Activated naive CD8-positive, alpha-beta T cell treated with anti-CD3 and anti-CD28 coated beads, Interleukin-2, amount 50 U/mL, for 16 hours (primary cell): Measurements from ENCODE around the gene ABCF3.

Source experiments
- DNase-seq: peaks from one replicate; pipeline ENCODE4 v3.0.0-alpha.2; 2020; ENCODE audit warnings: low read depth, low spot score

The ABCF3 gene

DNA sequence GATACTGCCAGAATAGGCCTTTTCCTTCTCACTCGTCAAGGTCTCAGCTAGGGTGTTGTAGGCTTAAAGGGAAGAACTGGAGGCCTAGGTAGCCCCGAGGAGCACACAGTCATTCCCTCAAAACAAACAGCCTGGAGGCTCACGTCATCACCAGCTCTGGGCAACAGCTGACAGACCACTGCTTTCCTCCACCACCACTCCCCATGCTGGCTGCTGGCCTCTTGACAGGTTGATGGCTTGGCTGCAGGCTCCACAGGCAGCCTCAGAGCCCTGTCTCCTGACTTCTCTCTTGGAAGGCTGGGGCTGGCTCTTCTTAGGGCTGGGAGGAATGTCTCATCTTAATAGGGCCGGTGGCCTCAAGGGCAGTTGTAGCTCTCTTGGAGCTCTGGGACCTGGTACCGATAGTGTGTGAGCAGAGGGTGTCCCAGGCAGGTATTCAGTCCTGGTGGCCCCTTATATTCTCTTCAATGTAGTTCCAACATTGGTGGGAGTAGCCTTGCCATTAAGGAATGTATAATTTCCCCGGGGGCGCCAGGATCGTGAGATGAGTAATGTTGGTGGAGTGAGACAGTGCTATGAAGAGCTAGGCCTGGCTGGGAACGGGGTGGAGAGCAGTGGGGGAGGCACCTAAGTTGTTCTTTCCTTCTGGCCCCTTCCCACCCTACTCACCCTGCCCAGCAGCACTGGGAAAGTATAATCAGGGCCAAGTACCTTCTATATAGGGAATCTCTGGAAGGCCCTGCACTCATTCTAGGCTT lies 17.5 kb upstream of the ABCF3 start:
- no peak for DNase-seq

DNA sequence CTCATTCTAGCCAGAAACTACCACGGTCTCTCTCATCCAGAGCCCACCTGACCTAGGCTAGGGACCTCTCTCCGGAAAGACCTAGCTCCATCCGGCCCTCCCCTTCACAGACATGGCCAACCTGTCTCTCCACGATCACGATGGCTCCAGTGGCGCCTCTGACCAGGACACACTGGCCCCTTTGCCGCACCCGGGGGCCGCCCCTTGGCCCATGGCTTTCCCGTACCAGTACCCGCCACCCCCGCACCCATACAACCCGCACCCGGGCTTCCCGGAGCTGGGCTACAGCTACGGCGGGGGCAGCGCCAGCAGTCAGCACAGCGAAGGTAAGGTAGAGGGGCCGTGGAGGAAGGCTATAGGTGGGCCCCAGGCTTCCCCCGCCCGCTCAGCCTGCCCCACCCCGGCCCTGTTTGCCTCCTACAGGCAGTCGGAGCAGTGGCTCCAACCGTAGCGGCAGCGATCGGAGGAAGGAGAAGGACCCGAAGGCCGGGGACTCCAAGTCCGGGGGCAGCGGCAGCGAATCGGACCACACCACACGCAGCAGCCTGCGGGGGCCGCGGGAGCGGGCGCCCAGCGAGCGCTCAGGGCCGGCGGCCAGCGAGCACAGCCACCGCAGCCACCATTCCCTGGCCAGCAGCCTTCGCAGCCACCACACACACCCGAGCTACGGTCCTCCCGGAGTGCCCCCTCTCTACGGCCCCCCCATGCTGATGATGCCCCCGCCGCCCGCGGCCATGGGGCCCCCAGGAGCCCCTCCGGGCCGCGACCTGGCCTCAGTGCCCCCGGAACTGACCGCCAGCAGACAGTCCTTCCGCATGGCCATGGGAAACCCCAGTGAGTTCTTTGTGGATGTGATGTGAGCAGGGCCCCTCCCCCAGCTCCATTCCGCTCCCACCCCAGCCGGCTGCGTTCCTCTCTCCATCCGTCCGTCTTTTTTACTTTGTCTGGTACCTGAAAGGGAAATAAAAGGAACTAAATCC lies 15.8 kb upstream of the ABCF3 start:
- no peak for DNase-seq

DNA sequence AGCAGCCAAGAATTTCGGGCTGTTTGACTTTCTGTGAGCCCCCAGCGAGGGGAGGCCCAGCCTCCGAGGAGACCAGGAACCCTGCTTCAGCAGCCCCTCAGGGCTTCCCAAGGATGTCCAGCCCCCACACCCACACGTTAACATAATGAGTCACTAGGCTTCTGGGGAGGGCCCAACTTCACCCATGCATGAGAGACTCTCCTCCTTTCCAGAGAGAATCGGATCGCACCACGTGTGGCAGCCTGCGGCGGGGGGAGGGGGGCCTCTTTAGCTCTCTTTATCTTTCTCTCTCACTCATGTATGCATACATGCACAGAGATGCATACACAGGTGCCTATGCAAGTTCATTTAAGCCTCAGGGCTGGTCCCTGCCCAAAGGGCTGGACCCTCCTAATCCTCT lies 14.4 kb upstream of the ABCF3 start:
- DNase-seq: no peak

DNA sequence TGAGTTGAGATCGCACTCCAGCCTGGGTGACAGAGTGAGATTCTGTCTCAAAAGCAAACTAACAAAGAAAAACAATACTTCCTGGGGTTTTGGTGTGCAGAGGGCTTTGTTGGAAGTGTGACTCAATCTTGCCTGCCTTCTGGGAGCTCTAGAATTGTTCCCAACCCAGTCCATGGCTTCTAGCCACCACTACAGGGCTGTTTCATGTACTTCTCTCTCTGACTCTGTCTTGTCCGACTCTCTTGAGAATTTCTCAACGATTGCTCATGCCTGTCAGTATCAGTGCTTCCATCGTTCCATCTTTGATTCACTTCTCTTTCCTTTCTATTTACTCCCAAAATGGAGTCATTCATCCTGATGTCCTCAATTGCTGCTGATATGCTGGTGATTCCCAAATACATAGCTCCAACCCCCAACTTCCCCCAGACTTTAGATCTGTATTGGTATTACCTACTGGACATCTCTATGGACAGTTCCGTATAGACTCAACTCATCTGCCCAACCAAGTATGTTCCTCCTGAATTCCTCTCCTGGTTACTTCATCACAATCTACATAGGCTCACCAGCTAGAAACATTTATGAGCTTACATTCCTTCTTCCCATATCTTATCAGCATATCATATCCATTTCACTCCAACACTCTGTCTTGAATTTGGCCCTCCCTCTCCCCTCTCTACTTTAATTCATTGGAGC lies 13.2 kb upstream of the ABCF3 start:
- no peak for DNase-seq

DNA sequence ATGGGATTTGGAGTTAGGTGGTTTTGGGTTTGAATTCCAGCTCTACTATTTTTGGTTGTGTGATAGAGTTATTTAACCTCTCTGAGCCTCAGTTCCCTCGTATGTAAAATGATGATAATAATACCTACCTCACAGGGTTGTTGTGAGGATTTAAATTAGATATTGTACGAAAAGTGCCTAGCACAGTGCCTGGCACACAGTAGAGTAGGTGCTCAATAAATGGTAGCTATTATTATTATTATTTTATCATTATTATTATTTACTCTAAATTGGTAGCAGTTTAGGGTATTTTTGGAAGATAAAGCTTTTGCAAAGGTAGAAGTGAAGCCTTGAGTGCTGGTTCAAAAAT lies 12.7 kb upstream of the ABCF3 start:
- no peak for DNase-seq

DNA sequence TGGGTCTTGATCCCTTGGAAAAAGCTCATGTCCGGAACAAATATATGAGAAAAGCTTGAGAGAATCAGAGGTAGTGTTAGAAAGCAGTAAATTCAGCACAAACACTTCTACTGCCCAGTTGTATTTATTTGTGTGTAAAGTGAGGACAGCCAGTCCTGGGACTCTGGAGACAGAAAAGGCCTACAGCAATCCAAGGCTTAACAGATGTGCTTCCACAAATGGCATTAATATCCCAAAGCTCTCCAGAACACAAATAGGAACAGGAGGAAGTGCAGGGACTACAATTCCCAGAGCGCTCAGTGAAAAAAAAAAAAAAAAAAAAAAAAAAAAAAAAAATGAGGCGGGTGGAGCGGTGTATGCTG lies 11.7 kb upstream of the ABCF3 start:
- no peak for DNase-seq

DNA sequence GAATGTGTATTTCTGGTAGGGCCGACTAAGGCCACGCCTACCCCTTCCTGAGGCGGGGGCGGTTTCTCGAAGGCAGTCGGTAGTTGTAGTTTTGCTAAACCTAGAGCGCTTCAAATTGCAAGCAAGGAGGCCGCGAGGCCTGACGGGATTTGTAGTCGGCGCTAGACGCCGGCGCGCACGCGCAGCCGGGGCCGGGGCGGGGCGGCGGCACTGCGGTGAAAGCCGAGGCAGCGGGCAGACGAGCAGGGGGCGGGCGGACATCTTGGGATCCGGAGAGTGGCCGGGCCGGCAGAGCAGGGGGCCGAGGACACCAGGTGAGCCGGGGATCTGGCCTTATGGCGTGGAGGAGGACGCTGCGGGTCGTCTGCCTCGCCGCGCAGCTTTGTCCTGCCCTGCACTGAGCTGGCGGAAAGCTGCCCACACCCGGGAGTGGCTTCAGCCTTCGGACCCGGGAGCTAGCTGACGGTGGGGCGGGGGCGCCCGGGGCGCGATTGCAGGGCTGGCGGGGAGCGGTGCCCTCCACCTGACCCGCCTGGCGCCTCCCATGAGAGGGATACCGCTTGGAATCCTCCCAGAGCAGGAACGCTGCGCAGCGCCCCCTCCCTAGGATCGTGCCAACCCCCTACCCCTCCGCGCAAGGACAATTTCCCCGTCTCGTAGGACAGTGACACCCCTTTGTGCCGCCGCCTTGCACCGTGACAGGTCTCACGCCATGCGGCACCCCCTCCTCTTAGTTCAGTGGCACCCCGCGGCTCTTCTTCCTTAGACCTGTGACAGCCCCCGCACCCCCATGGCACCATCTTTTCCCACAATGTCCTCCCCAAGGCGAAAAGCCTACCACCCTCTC lies 11.1 kb upstream of the ABCF3 start, which contains the start of gene AP2M1:
Gene AP2M1, plus strand, starts transcription at position 210 of the 847 bp plus-strand sequence. CDS start 2,139 bp downstream, outside the sequence.
- peak; percentile 94 for DNase-seq

DNA sequence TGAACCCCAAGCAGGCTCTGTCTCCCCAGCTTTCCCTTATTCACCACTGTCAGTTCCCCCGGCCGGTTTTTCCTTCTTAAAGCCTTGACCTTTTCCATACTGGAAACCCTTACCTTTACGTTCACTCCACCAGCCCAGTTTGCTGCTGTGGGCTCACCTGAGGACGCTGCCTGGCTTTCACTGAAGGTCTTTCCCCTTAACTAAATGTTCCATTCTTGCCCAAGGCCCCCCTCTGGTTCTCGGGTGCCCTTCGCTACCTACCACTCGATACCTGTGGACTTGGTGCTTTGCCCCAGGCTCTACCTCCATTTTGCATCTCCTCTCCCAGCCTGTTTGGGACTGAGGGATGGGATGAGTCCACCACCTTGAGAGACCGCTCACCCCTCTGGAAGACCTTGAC lies 10.5 kb upstream of the ABCF3 start:
- DNase-seq: no peak

DNA sequence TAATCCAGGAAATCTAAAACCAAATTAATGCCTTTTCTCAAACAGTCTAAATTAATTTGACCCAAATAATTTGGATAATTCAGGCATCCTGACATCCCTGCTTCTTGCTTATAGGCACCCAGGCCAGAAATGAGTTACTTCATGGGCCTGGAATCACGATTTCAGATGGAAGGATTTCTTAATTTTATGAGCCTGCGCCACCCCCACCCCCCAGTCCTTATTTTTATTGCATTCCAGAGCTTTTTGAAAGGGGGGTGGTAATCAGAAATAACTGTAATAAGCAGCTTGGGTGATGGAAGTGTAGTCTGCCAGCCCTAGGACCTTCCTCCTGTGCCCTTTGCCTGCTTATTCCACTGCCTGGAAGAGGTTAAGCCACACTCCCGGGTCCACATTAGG lies 10.0 kb upstream of the ABCF3 start:
- no peak for DNase-seq

DNA sequence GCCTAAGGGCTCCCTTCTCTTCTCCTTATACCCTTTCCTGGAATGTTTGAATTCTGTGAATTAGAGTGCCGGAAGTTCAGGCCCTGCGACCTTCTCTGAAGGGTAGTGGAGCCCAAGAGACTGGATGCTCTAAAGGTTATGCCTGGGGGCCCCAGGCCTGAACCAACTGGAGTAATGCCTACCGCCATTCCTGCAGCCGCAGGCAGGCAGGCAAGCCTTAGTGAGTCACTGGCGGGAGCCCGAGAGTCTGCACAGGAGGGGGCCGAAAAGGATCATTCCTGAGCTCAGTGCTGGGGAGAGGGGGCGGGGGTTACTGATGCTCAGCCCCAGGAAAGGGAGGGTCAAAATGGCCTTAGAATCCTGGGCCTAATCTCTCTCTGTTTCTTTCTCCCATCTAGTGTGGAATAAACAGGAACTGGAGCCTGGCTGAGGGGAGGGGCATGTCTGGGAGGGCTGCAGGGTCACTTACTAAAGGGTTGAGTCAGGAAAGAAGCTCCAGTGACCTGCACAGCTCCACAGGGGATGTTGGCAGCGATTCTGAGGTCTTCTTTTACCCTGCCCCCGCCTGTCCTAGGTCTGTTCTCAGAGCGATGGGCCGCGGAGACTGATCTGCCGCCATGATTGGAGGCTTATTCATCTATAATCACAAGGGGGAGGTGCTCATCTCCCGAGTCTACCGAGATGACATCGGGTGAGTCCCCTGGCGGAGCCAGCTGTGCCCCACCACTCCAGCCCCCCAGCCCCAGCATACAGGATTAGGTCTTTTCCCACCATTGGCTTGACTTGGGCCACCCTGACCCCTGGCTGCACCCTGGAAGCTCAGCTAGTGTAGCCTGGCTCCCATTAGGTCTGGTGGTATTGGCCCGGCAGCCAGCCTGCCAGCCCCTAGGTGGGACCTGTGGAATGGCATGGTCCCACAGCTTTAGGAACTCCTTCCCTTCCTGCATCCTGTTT lies 9.3 kb upstream of the ABCF3 start:
- no peak for DNase-seq

DNA sequence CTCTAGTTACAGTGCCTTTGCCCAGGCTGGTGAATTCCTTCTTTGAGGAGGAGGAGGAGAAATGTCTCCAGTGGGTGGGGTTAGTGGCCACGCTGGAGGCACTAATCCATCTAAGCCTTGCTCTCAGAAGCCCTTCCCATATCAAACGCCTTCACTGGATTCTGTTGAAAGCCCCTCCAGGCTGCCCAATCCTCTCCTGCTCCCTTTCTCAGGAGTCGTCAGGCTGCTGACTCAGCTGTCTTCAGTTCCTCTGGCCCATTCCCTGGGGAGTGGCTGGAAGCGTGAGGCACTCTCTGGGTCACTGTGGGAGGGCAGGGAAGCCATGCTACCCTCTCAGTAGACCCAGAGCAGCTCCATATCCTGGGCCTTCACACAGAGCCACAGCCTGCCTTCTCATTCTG lies 8.7 kb upstream of the ABCF3 start:
- DNase-seq: no peak

DNA sequence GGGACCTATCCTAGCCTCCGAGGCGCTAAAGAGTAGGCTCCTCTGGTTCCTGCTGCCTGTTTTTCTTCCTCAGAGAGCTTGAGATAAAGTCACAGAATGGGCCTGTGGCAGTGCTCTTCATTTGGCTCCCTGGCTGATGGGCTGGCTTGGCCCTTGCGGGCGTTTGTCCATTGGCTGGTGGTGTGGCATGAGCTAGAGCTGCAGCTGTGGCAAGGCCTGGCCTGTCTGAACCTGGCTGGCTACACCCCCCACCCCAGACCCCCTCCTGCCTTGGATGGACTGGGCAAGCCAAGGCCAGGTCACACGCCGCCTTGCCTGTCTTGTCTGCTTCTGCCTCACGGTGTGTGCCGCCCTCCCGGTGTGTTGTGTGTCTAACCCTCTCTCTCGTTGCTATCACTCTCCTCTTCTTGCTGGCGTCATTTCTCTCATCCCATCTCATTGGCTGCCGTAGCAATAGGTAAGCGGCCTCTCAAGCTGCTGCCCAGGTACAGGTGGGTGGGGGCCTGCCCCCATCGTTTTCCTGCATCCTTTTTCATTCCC lies 8.2 kb upstream of the ABCF3 start:
- DNase-seq: no peak

DNA sequence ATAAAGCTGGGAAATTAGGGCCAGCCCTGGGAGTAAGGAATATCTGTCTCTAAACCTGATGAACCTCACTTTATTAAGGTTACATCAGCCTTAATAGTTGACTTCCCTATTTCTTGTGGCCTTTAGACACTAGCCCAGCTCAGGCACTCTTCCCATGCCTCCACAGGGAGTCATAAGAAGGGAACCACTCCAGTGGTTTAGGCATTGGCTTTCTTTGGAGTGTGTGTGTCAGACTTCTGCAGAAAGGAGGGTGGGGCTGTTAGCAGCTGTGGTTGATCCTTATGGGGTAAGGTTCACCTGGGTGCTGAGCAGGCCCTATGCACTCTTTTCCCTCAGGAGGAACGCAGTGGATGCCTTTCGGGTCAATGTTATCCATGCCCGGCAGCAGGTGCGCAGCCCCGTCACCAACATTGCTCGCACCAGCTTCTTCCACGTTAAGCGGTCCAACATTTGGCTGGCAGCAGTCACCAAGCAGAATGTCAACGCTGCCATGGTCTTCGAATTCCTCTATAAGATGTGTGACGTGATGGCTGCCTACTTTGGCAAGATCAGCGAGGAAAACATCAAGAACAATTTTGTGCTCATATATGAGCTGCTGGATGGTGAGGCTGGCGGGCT lies 7.4 kb upstream of the ABCF3 start:
- no peak for DNase-seq

DNA sequence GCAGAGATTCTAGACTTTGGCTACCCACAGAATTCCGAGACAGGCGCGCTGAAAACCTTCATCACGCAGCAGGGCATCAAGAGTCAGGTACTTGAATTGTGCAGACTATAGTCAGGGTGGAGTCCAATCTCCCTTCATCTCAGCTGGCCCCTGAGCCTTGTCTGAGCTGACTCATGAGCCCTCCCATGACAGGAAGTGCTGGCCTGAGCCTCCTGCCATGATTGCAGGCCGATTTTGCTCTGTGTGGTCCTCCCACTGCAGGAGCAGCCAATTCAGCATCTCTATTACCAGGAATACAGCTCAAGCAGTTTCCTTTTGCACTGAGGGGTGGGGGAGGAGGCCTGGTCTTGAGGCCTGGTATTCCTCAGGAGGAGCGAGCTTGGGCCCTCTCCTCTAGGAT lies 5.8 kb upstream of the ABCF3 start:
- DNase-seq: no peak

DNA sequence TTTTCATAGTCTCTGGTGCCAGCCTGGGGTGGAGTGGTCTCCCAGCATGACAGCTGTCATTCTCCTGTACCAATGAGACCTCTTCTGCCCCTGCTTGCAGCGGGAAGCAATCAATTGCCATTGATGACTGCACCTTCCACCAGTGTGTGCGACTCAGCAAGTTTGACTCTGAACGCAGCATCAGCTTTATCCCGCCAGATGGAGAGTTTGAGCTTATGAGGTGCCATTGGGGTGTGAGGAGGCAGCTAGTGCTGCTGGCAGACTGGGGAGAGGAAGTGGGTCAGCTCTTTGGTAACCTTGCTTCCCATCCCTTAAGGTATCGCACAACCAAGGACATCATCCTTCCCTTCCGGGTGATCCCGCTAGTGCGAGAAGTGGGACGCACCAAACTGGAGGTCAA lies 4.4 kb upstream of the ABCF3 start:
- DNase-seq: no peak

DNA sequence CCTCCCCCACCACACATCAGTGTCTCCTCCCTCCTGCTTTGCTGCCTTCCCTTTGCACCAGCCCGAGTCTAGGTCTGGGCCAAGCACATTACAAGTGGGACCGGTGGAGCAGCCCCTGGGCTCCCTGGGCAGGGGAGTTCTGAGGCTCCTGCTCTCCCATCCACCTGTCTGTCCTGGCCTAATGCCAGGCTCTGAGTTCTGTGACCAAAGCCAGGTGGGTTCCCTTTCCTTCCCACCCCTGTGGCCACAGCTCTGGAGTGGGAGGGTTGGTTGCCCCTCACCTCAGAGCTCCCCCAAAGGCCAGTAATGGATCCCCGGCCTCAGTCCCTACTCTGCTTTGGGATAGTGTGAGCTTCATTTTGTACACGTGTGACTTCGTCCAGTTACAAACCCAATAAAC lies 2.3 kb upstream of the ABCF3 start:
- DNase-seq: no peak

DNA sequence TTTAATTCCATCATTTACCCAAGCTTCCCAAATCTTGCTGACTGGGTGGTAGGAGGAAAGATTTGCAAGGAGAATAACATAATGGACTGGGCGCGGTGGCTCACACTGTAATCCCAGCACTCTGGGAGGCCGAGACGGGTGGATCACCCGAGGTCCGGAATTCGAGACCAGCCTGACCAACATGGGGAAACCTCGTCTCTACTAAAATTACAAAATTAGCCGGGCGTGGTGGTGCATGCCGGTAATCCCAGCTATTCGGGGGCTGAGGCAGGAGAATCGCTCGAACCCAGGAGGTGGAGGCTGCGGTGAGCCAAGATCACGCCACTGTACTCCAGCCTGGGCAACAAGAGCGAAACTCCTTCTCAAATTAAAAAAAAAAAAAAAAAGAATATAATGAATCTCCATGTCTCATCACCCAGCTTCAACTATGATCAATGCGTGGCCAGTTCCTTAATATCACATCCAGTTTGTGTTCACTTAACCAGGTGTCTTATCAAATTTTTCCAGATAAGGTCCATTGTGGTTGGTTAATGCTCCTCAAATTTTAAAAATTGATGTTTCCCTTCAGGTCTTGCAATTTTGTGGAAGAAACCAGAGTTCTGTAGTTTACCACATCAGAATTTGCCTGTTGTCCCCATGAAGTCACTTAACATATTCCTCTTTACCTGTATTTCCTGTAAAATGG lies 1.3 kb upstream of the ABCF3 start:
- DNase-seq: no peak

DNA sequence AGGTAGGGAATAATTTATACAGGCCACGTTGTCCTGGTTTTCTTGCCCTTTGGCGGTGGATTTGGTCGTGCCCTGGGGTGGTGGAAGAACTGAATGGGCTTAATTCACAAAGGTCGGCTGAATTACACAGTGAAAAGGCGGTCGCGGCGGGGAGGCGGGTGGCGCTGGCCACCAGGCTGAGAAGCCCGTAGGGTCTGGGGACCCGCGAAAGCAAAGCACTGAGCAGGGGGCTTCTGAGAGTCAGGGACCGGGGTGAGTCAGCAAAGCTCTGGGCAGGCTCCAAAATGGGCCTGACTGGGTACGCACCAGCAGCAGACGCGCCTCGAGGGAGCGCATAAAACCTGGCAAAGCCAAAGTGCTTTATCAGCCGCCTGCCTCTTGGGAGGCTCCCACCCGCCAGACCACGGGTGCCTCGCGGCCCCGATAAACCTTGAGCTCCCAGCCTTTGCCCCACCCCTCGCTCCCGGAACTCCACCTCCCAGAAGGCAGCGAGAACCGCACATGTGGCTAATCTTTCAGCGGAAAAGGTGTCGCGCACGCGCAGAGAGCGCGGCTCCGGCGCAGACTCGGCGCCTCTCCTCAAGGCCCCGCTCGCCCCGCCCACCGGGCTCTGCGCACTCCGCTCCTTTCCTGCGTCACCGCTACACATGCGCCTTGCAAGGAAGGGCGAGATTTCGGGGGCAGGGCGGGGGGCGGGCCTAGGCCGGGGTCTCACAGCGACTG lies 377 bp upstream of the ABCF3 start:
- DNase-seq: peak; percentile 98
